ENCODE data around the gene SPATS2L.

DNA sequence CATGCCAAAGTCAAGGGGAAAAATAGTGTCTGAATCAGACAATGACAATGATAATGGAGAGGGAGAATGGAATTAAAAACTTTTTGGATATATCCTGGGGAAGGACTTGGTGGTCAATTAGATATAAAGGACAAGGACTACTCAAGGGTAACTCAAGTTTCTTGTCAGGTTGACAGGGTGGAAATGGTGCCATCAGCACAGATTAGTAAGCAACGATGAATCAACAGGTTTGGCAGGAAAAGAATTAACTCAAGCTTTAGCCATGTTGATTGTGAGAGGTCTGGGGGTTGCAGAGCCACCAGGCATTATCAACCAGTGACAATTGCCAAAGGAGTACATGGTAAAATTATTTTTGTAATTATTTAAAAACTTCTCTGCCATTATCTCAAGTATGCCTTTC is 35.8 kb upstream of the SPATS2L start:
- TF ChIP-seq CTCF (IDR thresholded peaks at IDR 0.05), result no peak
- TF ChIP-seq EP300 (IDR thresholded peaks at IDR 0.05; ENCODE audit: low read depth), result no peak
